Hippocampal formation (tissue), 2 donors: ENCODE results near the gene ARHGEF16.
A peak's percentile ranks its signal among the peaks of the same experiment; 100 is the strongest.

Experiments
- DNase-seq, 2 donors: peaks; one replicate each; lab custom pipeline; 2025; lab: John Stamatoyannopoulos, UW

Gene ARHGEF16

DNA sequence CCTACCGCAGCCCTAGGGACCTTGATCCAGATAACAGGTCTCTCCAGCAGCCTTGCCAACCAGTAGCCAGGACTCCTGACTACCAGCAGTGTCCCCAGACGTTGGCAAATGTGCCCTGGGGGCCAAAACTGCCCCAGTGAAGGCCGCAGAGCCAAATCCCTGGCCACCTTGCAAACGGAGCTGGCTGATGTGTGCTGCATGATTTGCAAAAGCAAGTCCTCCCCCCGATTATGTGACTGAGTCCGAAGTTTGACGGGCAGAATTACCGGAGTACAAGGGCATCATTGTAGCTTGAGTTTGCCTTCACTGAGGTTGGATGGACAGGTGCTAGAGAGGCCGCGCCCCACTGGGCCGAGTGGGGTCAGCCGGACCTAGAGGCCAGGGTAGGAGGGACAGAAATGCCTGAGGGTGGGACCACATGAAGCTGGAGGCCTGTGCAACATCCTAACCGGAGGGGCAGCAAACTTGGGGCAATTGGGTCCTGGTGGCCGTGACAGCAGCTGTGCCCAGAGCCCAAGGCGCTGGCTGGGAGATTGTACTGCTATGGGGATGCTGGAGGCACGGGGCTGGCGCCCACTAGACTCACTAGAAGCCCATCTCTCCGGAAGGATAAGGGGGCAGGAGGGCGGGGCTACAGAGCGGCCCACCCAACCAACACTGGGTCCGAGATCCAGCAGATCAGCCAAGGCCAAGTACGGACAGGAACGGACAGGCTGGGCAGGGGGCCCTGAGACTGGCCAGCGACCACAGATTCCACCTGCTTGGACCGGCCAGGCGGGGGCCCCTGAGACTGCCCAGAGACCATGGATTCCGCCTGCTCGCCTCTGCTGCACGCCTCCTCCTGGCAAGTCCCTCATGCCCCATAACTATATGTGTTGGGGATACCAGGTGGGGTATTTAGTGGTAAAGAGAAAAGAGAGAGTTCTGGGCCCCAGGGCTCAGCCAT, 2.8 kb downstream of the ARHGEF16 start:
- DNase-seq, result no peak

GRCh38 chr1:3457910-3458883, 3.7 kb downstream of the ARHGEF16 start:
- DNase-seq, result peak in 1 of 2 donors; percentile 10

GRCh38 chr1:3459051-3459908, 4.8 kb downstream of the ARHGEF16 start:
- DNase-seq, result no peak

- no peak for DNase-seq
Measured at GRCh38 chr1:3459940-3460671, 5.6 kb downstream of the ARHGEF16 start.

DNA sequence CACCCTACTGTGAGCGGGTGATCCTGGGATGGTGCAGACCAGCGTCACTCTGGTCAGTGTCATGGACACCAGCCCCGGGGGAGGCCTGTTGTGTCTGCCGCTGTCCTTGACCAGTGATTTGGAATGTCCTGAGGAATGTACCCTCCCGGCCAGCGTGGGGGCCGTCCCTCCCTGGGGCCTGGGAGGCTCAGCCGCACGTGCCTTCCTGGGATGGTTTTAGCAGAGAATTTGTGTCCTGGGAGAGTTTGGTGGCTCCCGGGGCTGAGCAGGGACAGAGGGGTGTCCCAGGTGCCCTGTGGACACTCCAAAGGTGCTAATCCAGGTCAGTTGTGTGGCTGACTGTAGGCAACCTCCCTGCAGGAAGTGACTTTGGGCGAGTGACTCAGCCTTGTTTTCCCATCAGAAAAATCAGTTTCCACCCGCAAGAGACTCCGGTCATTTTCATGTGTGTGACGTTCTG, 6.2 kb downstream of the ARHGEF16 start:
- no peak for DNase-seq

DNA sequence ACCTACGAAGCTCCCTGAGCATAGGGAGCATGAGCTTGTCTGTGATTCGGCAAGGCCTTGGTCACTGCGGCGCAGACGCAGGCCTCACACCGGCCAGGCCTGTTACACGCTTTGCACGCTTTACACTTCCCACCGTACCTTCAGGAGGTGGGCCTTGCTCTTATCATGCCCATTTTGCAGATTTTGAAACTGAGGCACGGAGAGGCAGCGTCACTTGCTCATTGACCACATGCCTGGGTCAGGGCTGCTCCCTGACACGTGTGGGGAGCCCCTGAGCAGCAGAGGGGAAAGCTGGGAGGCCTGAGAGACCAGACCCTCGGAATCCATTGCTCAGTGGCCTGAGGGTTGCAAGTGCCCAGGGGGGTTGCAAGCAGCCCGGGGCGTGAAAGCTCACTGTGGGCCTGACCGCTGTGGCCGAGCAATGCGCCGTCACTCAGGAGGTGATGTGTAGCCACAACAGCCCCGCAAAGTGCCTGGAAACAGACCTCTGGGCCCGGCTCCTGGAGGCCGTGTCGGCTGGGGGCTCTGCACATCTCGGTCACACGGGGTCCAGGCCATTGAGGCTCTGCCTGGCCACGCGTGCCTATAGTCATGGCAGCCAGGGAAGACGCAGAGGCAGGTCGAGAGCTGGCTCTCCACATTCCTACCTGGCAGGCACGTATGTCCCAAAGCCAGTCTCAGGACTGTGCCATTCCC, 6.9 kb downstream of the ARHGEF16 start:
- DNase-seq, result no peak

GRCh38 chr1:3461934-3462275, 7.4 kb downstream of the ARHGEF16 start:
- DNase-seq, result no peak

DNA sequence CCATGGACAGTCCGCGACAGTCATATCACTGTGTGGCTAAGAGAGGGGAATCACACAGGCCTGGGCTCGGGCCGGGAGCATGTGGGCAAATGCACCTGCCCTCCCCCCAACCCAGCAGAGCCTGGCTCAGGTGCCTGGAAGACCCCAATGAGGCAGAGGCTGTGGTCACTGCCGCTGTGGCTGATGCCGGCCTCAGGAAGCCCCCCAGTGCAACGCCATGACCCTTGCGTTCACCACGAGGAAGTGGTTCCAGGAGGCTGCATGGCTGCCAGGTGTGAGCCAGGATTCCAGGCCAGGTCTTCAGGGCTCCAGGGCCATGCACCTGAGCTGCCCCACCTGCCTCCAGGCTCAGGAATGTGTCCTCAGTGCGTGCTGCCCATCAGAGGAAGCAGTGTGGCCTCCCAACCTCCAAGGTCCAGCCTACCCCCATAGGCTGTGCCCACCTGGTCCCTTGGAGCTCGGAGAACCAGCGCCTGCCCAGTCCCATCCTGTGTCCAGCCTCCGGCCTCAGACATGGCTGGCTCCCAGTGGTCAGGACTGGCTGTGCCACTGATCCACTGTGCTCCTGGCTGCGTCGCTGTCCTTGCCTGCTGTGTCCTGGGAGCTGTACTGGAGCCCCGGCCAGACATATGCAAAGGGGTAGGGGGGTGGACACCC, 8.0 kb downstream of the ARHGEF16 start:
- DNase-seq, result no peak

GRCh38 chr1:3463013-3463385, 8.5 kb downstream of the ARHGEF16 start:
- DNase-seq, result no peak

DNA sequence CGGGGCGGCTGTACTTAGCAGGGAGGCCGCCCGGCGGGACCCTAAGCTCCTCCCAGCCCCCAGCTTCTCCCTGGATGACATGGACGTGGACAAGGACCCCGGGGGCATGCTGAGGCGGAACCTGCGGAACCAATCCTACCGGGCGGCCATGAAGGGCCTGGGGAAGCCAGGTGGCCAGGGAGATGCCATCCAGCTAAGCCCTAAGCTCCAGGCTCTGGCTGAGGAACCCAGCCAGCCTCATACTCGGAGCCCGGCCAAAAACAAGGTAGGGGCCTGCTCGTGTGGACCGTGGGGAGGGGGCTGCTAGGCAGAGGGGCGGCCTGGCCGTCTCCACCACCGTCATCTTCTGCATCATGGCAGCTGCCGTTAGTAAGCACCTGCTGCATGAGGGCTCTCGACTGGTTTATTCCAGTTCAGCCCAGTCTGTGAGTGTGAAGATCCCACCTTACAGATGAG, 9.0 kb downstream of the ARHGEF16 start:
- no peak for DNase-seq

GRCh38 chr1:3463891-3464648, 9.6 kb downstream of the ARHGEF16 start:
- DNase-seq, result no peak

DNA sequence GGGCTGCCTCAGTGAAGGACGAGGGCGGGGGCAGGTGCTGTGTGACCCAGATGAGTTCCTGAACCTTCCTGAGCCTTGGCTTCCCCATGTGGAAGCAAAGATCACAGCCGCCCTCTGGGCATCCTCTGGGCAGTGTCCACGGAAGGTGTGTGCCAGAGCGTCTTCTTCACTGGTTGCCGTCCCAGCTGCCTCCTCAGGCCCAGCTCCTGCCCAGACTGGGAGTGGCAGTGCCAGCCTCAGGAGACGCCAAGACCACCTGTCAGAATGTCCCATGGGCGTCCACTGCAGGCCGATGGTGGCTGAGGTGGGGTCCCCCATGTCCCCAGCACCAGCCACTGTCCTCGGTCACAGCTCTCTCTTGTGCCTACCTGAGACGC, 10.2 kb downstream of the ARHGEF16 start:
- no peak for DNase-seq

GRCh38 chr1:3465091-3465934, 10.8 kb downstream of the ARHGEF16 start:
- no peak for DNase-seq

DNA sequence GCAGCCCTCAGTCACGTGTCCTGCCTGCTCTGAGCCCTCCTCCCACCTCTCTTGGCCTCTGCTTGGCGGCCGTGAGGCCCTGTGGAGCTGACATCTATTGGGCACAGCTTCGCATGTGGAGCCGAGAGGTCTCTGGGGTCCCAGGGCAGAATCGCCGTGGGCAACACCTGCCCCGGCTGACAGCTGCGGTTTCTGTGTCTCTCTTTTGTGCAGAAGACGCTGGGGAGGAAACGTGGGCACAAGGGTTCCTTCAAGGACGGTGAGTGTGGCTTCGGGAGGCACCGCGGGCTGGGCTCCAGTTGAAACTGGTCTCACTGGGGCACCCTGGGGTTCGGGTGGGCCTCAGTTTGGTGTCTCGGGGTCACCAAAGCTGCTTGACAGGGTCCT, 11.5 kb downstream of the ARHGEF16 start:
- DNase-seq, result no peak

- DNase-seq, result no peak
Measured at GRCh38 chr1:3466366-3467075, 12.1 kb downstream of the ARHGEF16 start.

DNA sequence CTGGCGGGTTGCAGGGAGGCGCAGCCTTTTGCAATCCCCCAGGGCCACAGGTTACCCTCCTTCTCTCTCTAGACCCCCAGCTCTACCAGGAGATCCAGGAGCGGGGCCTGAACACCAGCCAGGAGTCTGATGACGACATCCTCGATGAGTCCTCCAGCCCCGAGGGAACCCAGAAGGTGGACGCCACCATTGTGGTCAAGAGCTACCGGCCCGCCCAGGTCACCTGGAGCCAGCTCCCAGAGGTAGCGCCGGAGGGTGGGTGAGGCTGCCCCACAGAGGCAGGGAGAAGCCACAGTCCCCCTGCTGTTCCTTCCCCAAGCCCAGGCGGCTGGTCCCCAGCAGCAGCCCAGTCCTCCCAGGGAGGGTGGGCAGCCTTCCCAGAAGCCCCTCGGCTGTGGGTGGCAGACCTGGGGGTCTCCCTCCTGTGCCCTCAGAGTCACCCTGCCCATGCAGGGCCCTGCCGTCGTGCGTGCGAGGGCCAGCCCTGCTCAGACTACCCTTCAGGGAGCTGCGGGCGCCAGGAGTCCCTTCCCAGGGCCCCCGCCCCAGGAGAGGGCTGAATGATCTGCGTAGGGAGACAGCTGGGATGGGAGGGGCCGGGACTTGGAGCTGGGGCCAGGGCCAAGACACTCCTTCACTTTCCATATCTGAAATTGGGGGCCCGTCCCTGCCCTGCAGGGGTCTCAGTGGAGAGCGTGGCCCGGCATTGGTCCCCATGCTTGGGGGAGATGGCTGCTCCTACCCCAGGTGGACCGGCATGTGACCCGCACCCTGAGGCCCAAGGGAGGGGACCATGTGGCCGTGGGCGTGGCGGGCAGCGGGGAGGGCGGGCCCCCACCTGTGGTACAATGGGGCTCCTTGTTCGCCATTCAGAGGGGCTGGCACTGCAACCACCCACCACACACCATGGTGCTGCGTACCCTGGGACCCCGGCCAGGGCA, 12.9 kb downstream of the ARHGEF16 start:
- DNase-seq, result no peak
